ENCODE measurements around the gene AHDC1.

DNA sequence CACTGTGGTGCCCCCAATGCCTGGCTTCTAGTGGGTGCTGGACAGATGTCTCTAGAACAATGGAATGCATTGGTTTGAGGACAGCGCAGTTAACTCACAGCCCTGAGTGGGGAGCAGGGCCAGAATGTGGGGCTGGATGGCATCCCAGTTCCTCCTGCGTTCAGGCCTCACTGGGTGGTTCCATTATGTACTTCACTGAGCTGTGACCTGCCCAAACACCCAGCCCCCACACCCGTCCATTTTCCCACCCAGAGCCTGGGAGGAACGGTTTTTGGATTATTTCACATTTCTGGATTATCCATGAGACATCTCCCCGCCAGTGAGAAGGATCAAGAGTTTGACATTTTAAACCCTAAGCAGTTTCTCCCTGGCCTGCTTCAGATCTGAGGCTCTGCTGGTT lies 58.7 kb downstream of the AHDC1 start:
- TF ChIP-seq, protein P1, sequence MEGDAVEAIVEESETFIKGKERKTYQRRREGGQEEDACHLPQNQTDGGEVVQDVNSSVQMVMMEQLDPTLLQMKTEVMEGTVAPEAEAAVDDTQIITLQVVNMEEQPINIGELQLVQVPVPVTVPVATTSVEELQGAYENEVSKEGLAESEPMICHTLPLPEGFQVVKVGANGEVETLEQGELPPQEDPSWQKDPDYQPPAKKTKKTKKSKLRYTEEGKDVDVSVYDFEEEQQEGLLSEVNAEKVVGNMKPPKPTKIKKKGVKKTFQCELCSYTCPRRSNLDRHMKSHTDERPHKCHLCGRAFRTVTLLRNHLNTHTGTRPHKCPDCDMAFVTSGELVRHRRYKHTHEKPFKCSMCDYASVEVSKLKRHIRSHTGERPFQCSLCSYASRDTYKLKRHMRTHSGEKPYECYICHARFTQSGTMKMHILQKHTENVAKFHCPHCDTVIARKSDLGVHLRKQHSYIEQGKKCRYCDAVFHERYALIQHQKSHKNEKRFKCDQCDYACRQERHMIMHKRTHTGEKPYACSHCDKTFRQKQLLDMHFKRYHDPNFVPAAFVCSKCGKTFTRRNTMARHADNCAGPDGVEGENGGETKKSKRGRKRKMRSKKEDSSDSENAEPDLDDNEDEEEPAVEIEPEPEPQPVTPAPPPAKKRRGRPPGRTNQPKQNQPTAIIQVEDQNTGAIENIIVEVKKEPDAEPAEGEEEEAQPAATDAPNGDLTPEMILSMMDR (IDR thresholded peaks at IDR 0.05; ENCODE audit: borderline replicate concordance, extremely low read depth, low read length, poor library complexity, severe bottlenecking): no peak
- no peak for TF ChIP-seq EZH2 (IDR thresholded peaks at IDR 0.05; ENCODE audit: borderline replicate concordance, low read depth, low read length, severe bottlenecking)
